Gastrocnemius medialis (tissue), 4 donors: ENCODE results near the gene FHL3. TPM values are rescaled to one million over a fixed set of nuclear protein-coding genes. Genes with fewer than 3 reads are reported as not detected.

Experiments
- ATAC-seq, 2 donors: fragments of 150-250 bp; one replicate each; pipeline ENCODE4 v1.9.1; 2016
- DNase-seq, 2 donors: peaks; one replicate each; pipeline ENCODE4 v3.0.0-alpha.2; 2019
- H3K27ac ChIP-seq, 4 donors: fragments of 200-600 bp; sonication (generic); 1 replicate in 1 of 4; 2 replicates in 3 of 4; pipeline ENCODE4 v1.5.1; 2016 to 2018; ENCODE audit warnings: mild to moderate bottlenecking in 2 of 4, moderate library complexity in 1 of 4
- H3K27me3 ChIP-seq, 3 donors: fragments of 200-600 bp; sonication (generic) in 2 of 3; 1 replicate in 1 of 3; 2 replicates in 2 of 3; pipeline versions ENCODE4 v1.5.1 to v1.6.0; 2016 to 2019; ENCODE audit warnings: mild to moderate bottlenecking in 1 of 3, moderate library complexity in 1 of 3
- H3K36me3 ChIP-seq, 2 donors: fragments of 200-600 bp; sonication (generic) in 1 of 2; one replicate each; pipeline ENCODE4 v1.5.1; 2017 to 2018
- H3K4me1 ChIP-seq, 2 donors: fragments of 200-600 bp; sonication (generic) in 1 of 2; one replicate each; pipeline ENCODE4 v1.5.1; 2016 to 2017; ENCODE audit warnings: mild to moderate bottlenecking in 2 of 2
- H3K4me3 ChIP-seq, 4 donors: fragments of 200-600 bp; sonication (generic) in 3 of 4; 1 replicate in 1 of 4; 2 replicates in 3 of 4; pipeline ENCODE4 v1.5.1; 2016 to 2019; ENCODE audit warnings: mild to moderate bottlenecking in 2 of 4
- H3K9me3 ChIP-seq, 3 donors: fragments of 200-600 bp; sonication (generic) in 2 of 3; 1 replicate in 1 of 3; 2 replicates in 2 of 3; pipeline ENCODE4 v1.5.1; 2016 to 2019
- POLR2A ChIP-seq, 2 donors: fragments of 450-650 bp; IDR thresholded peaks; one replicate each; pipeline ENCODE4 v1.6.1; 2017; ENCODE audit warnings: antibody characterized with exemption in 2 of 2, mild to moderate bottlenecking in 2 of 2, moderate library complexity in 2 of 2
- in situ Hi-C, 4 donors: fragments of 200-750 bp; cut with MboI; loops; one replicate each; pipeline versions ENCODE4 v1.15.0 to v1.8.0; 2017; ENCODE audit warnings: low sequenced_read_pairs in 4 of 4
- intact Hi-C: fragments of 100-400 bp; cut with DNase I; formaldehyde crosslinking; loops from one replicate; pipeline ENCODE4 v1.15.1; 2023; ENCODE audit warnings: low total_unique reads
- total RNA-seq, 4 donors: library from RNA; depleted of rRNA; stranded (reverse); fragments of >200 nt; gene quantifications; one replicate each; pipeline versions ENCODE4 v1.1.0 to v1.2.3, GENCODE V29; 2016
- TF ChIP-seq, protein P1 (sequence below), 5 experiments: fragments of 450-650 bp in 3 of 5; fragments of 200-600 bp in 2 of 5; sonication (generic) in 2 of 5; IDR thresholded peaks in 4 of 5; conservative IDR thresholded peaks in 1 of 5; 1 replicate in 4 of 5; 2 replicates in 1 of 5; pipeline ENCODE4 v1.5.1; 2016 to 2019; ENCODE audit warnings: antibody characterized with exemption in 5 of 5, mild to moderate bottlenecking in 3 of 5, moderate library complexity in 3 of 5

Gene FHL3
- total RNA-seq, 4 donors from 2014 or later: 725 to 1,282 (median 1,051) TPM

DNA sequence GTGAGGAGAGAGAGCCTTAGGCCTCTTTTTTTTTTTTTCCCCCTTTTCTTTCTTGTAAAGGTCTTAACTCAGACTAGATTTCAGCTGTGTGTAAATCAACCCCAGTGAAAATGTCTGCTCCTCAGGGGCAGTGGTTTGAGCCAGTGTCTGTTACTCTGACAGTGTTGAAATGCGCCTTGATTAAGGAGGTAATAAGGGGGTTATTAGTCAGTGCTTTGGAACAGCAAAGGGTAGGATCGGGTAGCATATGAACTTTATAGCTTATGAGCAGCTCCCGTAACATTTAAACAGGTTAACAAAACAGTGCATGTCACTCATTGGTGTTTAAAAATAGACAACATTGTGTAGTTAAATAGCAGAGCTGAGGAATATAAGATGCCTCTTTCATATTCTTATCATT lies 17.5 kb upstream of the FHL3 start:
- H3K27me3 ChIP-seq: no peaks in the 10 kb centered on the region
- H3K27ac ChIP-seq: peak overlapping the region; percentile 94 to 100 (median 98)
- intact Hi-C loops: loop anchor here (10.0 kb wide), 1 partner anchor 328 kb away; the partner anchor contains the start of gene CDCA8
- TF ChIP-seq, protein P1, sequence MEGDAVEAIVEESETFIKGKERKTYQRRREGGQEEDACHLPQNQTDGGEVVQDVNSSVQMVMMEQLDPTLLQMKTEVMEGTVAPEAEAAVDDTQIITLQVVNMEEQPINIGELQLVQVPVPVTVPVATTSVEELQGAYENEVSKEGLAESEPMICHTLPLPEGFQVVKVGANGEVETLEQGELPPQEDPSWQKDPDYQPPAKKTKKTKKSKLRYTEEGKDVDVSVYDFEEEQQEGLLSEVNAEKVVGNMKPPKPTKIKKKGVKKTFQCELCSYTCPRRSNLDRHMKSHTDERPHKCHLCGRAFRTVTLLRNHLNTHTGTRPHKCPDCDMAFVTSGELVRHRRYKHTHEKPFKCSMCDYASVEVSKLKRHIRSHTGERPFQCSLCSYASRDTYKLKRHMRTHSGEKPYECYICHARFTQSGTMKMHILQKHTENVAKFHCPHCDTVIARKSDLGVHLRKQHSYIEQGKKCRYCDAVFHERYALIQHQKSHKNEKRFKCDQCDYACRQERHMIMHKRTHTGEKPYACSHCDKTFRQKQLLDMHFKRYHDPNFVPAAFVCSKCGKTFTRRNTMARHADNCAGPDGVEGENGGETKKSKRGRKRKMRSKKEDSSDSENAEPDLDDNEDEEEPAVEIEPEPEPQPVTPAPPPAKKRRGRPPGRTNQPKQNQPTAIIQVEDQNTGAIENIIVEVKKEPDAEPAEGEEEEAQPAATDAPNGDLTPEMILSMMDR (IDR thresholded peaks at IDR 0.05 in 4 of 5, conservative IDR thresholded peaks at IDR 0.05 in 1 of 5): no peak
- TF ChIP-seq POLR2A (IDR thresholded peaks at IDR 0.05): peak; percentile 20 to 78
- H3K4me1 ChIP-seq: peaks cover 88% of the 10 kb centered on the region in 2 donors
- in situ Hi-C loops: no loop called here
- H3K36me3 ChIP-seq: peaks cover 0 to 64% of the 10 kb centered on the region in 2 donors
- DNase-seq (peak in 1 of 2 donors; percentile 75), ATAC-seq (peak; percentile 77 to 84)
- H3K9me3 ChIP-seq: no peaks in the 10 kb centered on the region
- H3K4me3 ChIP-seq: peak overlapping the region in 1 of 4 donors; percentile 8

DNA sequence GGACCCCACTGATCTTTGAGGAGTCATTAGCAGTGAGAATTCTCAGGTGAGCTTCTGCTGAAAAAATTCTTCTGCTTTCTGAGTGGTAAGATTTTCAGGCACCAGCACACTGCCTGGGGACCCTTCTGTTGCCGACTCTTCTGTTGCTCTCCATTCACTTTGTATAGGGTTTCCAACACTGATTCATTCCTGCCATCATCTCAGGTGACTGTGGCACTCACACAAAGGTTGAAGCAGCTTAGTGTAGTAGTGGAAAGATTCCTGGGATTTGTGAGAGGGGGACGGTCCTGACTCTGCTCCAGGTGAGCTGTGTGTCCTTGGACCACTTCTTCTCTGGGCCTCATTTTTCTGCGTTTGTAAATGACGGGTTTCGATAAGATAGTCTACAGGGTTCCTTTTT lies 16.7 kb upstream of the FHL3 start:
- TF ChIP-seq POLR2A (IDR thresholded peaks at IDR 0.05): peak in 1 of 2 donors; percentile 36
- TF ChIP-seq, protein P1 (IDR thresholded peaks at IDR 0.05 in 4 of 5, conservative IDR thresholded peaks at IDR 0.05 in 1 of 5): no peak
- H3K4me1 ChIP-seq: peaks cover 89% of the 10 kb centered on the region in 2 donors
- H3K27me3 ChIP-seq: no peaks in the 10 kb centered on the region
- peaks cover 0 to 72% of the 10 kb centered on the region in 2 donors for H3K36me3 ChIP-seq
- intact Hi-C loops: loop anchor here (10.0 kb wide), 1 partner anchor 327 kb away; the partner anchor contains the start of gene CDCA8
- H3K4me3 ChIP-seq: no peak overlapping the region
- H3K27ac ChIP-seq: peak overlapping the region; percentile 94 to 100 (median 98)
- peak in 1 of 2 donors; percentile 62 for DNase-seq
- in situ Hi-C loops: no loop called here
- no peaks in the 10 kb centered on the region for H3K9me3 ChIP-seq
- peak; percentile 53 to 64 for ATAC-seq

DNA sequence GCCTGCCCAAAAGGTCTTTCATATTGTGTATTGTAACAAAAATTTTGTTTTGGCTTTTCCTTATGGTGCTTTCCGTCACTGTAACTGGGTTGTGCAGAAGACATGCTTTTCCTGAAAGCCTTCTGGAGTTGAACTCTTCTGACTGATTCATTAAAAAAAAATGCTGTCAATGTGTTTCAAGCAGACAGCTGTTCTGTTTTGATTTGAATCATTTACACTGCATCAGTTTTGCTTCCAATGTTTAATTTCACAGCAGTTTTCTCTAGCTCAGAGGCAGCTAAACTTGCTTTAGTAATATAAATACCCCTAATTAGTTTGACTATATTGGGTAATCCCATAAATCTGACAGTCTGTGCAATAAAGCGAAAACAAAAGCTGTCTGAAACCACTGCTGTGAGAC lies 15.1 kb upstream of the FHL3 start:
- no peak for ATAC-seq
- TF ChIP-seq, protein P1 (IDR thresholded peaks at IDR 0.05 in 4 of 5, conservative IDR thresholded peaks at IDR 0.05 in 1 of 5): no peak
- TF ChIP-seq POLR2A (IDR thresholded peaks at IDR 0.05): no peak
- H3K36me3 ChIP-seq: peaks cover 0 to 68% of the 10 kb centered on the region in 2 donors
- H3K27me3 ChIP-seq: no peaks in the 10 kb centered on the region
- H3K4me1 ChIP-seq: peaks cover 89% of the 10 kb centered on the region in 2 donors
- H3K9me3 ChIP-seq: no peaks in the 10 kb centered on the region
- H3K4me3 ChIP-seq: no peak overlapping the region
- peak overlapping the region; percentile 94 to 100 (median 98) for H3K27ac ChIP-seq
- in situ Hi-C loops (no loop called here), intact Hi-C loops (loop anchor here (10.0 kb wide), 1 partner anchor 326 kb away; the partner anchor contains the start of gene CDCA8)
- no peak for DNase-seq

DNA sequence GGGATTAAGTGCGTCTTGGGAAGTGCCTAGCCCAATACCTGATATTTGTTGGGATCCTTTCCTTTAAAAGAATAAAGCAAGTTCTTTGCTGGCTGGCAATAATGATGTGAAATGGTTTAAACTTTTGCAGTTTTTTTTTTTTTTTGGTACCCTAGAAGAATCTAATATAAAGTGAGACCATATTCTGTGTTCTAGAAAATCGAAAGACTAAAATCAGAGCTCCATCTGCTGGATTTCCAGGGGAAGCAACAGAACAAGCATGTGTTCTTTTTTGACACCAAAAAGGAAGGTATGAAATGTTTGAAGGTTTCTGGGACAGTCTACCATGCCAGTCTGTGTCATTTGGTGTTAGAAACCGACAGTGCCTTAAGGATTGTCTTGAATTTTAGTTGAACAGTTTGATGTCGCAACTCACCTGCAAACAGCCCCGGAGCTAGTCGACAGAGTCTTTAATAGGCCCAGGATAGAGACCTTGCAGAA lies 13.6 kb upstream of the FHL3 start:
- DNase-seq (no peak), ATAC-seq (no peak)
- TF ChIP-seq, protein P1 (IDR thresholded peaks at IDR 0.05 in 4 of 5, conservative IDR thresholded peaks at IDR 0.05 in 1 of 5): peak; percentile 57 to 76 (median 70)
- TF ChIP-seq POLR2A (IDR thresholded peaks at IDR 0.05): no peak
- Histone ChIP-seq H3K27ac (peak overlapping the region; percentile 94 to 100 (median 98)), H3K27me3 (no peaks in the 10 kb centered on the region), H3K9me3 (no peaks in the 10 kb centered on the region), H3K36me3 (peaks cover 0 to 56% of the 10 kb centered on the region in 2 donors), H3K4me3 (no peak overlapping the region), H3K4me1 (peaks cover 94 to 95% of the 10 kb centered on the region in 2 donors)
- in situ Hi-C loops (no loop called here), intact Hi-C loops (no loop called here)
